22Rv1 (cell line): Measurements from ENCODE around the gene ECE2.

Experiments used
- H3K27ac ChIP-seq: fragments of 450-650 bp; 2 replicates; pipeline ENCODE4 v1.5.1; 2017
- CTCF ChIP-seq: fragments of 450-650 bp; IDR thresholded peaks from 2 replicates; pipeline ENCODE4 v1.5.1; 2017; ENCODE audit warnings: mild to moderate bottlenecking
- ZFX ChIP-seq: fragments of 450-650 bp; IDR thresholded peaks from 2 replicates; pipeline ENCODE4 v1.6.1; 2017; ENCODE audit warnings: antibody characterized with exemption, borderline replicate concordance

Gene ECE2

DNA sequence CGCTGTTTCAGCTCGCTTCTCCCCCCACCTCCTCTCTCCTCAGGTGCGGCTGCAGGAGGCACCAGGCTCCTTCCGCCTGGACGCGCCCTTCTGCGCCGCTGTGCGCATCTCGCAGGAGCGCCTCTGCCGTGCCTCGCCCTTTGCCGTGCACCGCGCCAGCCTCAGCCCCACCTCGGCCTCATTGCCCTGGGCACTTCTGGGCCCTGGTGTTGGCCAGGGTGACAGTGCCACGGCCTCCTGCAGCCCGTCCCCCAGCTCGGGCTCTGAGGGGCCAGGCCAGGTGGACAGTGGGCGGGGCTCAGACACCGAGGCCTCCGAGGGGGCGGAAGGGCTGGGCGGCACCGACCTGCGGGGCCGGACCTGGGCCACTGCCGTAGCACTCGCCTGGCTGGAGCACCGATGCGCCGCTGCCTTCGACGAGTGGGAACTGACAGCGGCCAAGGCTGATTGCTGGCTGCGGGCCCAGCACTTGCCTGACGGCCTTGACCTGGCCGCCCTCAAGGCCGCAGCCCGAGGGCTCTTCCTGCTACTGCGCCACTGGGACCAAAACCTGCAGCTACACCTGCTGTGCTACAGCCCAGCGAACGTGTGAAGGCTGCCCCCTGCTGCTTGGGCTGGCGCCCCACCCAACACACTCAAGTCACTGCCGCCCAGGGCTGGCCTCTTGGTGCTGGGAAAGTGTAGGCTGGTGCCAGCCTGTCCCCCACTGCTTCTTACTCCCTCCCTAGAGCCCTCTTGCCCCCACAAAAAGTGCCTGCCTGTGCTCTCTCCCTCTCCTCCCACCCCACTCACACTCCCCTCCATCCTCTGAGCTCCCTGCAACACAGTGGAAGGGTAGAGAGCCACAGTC, 34.1 kb upstream of the ECE2 start:
- TF ChIP-seq ZFX (no peak), CTCF (peak; percentile 85)
- H3K27ac ChIP-seq = peak overlapping the region; percentile 79

DNA sequence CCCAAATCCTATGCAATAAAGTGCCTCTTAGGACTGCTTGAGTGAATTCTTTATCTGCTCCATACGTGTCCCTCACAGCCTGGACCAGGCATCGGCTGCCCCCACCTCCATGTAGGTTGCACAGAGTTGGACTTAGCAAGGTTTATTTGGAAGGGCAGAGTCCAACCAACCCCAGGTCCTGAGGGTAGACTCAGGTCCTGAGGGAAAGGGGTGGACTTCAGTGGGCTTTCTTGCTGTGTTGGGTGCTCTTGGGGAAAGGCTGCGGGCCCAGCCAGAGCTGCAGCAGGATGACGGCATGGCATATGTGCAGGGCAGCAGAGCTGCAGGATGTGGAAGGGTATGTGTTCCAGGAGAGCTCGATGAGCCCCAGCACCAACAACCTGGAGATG, 33.5 kb upstream of the ECE2 start:
- peak overlapping the region; percentile 79 for H3K27ac ChIP-seq

GRCh38 chr3:184248454-184249411, 27.1 kb upstream of the ECE2 start, which contains the start of gene ALG3:
ALG3 (minus strand) TSS chr3:184248962; CDS start chr3:184248940, 22 bp downstream.
- peak within 1 kb of the TSS; percentile 95 for H3K27ac ChIP-seq
- TF ChIP-seq ZFX = no peak
- no peak for TF ChIP-seq CTCF

More for the DNA sequence above, 33.5 kb upstream of the ECE2 start:
- TF ChIP-seq CTCF (no peak), ZFX (no peak)

DNA sequence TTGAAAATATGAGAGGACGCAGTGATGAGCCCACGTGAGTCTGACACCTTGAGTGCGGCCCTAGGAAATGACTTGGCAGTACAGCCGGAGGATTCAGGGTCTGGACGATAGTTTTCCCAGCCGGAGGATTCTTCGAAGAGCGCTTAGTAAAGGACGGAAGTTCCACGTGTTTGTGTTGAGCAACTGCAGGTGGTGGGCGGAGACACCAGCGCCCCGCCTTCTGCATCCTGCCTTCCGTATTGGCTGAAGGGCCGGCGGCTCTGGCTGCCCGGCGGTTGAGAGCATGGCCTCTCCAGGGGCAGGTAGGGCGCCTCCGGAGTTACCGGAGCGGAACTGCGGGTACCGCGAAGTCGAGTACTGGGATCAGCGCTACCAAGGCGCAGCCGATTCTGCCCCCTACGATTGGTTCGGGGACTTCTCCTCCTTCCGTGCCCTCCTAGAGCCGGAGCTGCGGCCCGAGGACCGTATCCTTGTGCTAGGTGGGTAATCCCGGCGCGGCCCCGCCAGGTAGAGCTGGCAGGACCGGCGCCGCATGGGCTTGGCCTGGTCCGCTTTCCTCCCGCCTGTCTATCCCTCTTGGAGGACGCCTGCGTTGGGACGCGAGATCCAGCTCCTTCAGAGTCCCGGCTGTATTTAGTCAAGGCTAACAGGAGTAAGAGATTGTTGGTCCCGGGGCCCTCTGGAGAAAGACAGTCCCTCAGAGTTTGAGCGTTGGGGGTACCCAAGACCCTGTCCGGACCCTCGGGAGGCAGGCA, 26.2 kb upstream of the ECE2 start, which contains the start of gene EEF1AKMT4:
TSS of gene EEF1AKMT4 (plus strand) at position 261 of the 755 bp plus-strand sequence. CDS start at position 284, 23 bp downstream.
- TF ChIP-seq ZFX (no peak), CTCF (no peak)

DNA sequence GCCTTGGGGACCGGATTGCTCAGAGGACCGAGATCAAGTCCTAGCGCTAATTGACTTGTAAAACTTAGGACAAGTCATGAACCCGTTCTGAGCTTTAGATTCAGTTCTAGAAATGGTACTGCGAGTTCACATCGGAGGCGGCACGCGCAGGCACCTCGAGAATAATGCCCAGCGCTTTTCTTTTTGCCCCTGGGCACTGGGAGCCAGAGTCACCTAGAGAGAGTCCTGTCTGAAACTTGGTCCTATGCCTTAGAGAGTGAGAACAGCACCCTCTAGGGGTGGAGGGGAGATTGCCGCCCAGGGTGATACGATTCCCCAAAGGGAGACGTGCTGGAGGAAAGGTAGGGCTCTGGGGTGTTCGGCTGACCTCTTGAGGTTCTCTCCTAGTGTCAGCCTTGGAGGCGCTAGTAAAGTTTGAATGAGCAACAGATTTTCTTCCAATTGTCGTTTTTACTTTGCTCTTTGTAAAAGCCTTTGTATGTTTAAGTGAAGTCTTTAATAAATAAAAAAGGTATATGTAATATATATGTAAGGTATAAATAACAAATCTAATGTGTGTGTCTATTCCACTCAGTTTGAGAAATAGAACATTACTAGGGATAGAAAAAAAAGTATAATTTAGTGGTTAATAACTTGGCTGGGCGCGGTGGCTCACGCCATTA, 25.5 kb upstream of the ECE2 start:
- TF ChIP-seq CTCF (peak; percentile 91), ZFX (no peak)

More for the DNA sequence above, 26.2 kb upstream of the ECE2 start, which contains the start of gene EEF1AKMT4:
- peak within 1 kb of the TSS; percentile 95 for H3K27ac ChIP-seq

DNA sequence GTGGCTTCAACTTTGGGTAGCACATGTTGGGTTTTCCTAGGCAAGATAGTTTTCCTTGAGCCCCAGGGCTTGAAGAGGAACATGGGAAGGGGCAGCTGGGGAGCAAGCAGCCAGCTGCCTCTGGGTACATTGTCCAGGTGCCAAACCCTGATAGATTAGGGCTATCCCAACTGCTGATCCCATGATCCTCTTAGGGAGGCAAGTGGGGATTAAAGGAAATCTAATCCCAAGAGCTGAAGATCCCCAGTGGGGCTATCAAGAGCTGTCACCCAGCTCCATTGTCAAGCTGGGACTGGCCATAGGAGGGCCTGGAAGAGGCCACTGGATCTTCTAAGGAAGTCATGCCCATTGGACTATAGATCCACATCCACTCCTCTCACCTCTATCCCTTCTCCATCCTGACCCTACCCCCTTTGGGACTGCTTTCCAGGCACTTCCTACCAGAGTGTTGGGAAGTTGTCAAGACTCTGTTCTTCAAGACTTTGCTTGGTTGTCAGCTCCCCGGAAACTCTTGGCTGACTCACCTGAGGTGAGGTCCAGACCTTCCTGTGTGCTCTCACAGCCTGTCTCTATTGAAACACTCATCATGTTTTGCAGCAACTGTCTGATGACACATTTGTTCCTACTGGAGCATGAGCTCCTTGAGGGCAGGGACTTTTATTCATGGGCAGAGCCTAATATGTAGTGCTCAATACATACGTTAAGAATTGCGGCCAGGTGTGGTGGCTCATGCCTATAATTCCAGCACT, 20.4 kb upstream of the ECE2 start:
- TF ChIP-seq CTCF (no peak), ZFX (no peak)
- no peak overlapping the region; the same call in 1 of the 2 replicates for H3K27ac ChIP-seq

More for the DNA sequence above, 25.5 kb upstream of the ECE2 start:
- H3K27ac ChIP-seq = peak overlapping the region; percentile 95
